Effector memory CD8-positive, alpha-beta T cell (primary cell): ENCODE data around the gene PGM2.

ENCODE experiments used
- ATAC-seq: fragments of 150-1000 bp; cut with Tn5 transposase; replicated peaks from 2 replicates; pipeline ENCODE4 v1.10.0; 2021; ENCODE audit warnings: mild to moderate bottlenecking, moderate library complexity
- DNase-seq, 3 experiments: peaks; one replicate each; pipeline ENCODE4 v3.0.0; 2021
- H3K27ac Mint-ChIP-seq, 2 donors: one replicate each; pipeline ENCODE4 v1.8.0; 2022; ENCODE audit warnings: mild to moderate bottlenecking in 2 of 2, mixed read lengths in 2 of 2, moderate library complexity in 2 of 2
- H3K27me3 Mint-ChIP-seq, 2 donors: one replicate each; pipeline ENCODE4 v1.8.0; 2022; ENCODE audit warnings: mixed read lengths in 2 of 2
- H3K36me3 Mint-ChIP-seq: one replicate; pipeline ENCODE4 v1.8.0; 2022; ENCODE audit warnings: mild to moderate bottlenecking, moderate library complexity, mixed read lengths; ENCODE audit not compliant: insufficient read depth
- H3K4me1 Mint-ChIP-seq, 2 donors: one replicate each; pipeline ENCODE4 v1.8.0; 2022; ENCODE audit warnings: low read depth in 2 of 2, mixed read lengths in 2 of 2
- H3K4me3 Mint-ChIP-seq, 2 donors: one replicate each; pipeline ENCODE4 v1.8.0; 2022; ENCODE audit warnings: mild to moderate bottlenecking in 2 of 2, mixed read lengths in 2 of 2, moderate library complexity in 2 of 2
- H3K9me3 Mint-ChIP-seq, 2 donors: one replicate each; pipeline ENCODE4 v1.8.0; 2022; ENCODE audit warnings: mixed read lengths in 2 of 2

The PGM2 gene

GRCh38 chr4:37827030-37827685 is 672 bp downstream of the PGM2 start:
- Mint-ChIP-seq H3K4me3 (peak overlapping the region; percentile 92 to 98), H3K36me3 (peaks cover 24% of the 10 kb centered on the region), H3K27ac (peak overlapping the region; percentile 86 to 98), H3K9me3 (no peaks in the 10 kb centered on the region), H3K4me1 (peaks cover 28 to 30% of the 10 kb centered on the region in 2 donors), H3K27me3 (no peaks in the 10 kb centered on the region)
- ATAC-seq (peak; percentile 11), DNase-seq (no peak)

DNA sequence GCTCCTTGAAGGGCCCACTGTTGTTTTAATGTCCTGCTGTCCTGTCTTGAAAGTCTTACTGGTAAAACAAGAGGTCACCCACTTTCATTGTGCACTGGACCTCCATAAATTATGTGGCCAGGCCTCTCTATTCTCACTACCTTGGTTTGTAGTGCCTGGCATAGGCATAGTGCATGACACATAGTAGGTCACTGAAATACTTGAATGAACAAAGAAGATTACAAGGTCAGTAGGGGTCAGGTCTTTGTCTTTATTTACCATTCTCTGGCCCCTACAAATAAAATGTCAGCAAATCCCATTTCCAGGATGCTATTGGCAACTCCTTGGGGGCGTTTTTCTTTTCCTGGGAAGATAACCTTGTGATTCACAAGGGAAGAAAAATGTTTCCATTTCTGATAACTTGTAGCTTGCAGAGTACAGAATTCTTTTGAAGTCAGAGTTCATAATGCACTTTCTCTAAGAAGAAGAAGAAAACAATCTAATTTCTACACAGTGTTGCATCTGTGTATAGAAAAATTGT is 1.4 kb downstream of the PGM2 start:
- H3K4me3 Mint-ChIP-seq, result peak overlapping the region; percentile 92 to 98
- peaks cover 26% of the 10 kb centered on the region for H3K36me3 Mint-ChIP-seq
- no peaks in the 10 kb centered on the region for H3K9me3 Mint-ChIP-seq
- H3K27ac Mint-ChIP-seq, result peak overlapping the region; percentile 86 to 98
- H3K27me3 Mint-ChIP-seq, result no peaks in the 10 kb centered on the region
- peaks cover 28 to 29% of the 10 kb centered on the region in 2 donors for H3K4me1 Mint-ChIP-seq
- no peak for DNase-seq
- ATAC-seq, result no peak

- peaks cover 28 to 29% of the 10 kb centered on the region in 2 donors for H3K4me1 Mint-ChIP-seq
- H3K27me3 Mint-ChIP-seq, result no peaks in the 10 kb centered on the region
- no peak for DNase-seq
- H3K9me3 Mint-ChIP-seq, result no peaks in the 10 kb centered on the region
- peak overlapping the region in 1 of 2 donors; percentile 92 for H3K4me3 Mint-ChIP-seq
- no peak overlapping the region for H3K27ac Mint-ChIP-seq
- peaks cover 31% of the 10 kb centered on the region for H3K36me3 Mint-ChIP-seq
- ATAC-seq, result no peak
Measured at GRCh38 chr4:37828843-37829242, 2.4 kb downstream of the PGM2 start.

GRCh38 chr4:37830640-37831039 is 4.2 kb downstream of the PGM2 start:
- Mint-ChIP-seq H3K4me3 (no peak overlapping the region), H3K27me3 (no peaks in the 10 kb centered on the region), H3K27ac (no peak overlapping the region), H3K4me1 (peaks cover 28 to 29% of the 10 kb centered on the region in 2 donors), H3K9me3 (no peaks in the 10 kb centered on the region), H3K36me3 (peaks cover 37% of the 10 kb centered on the region)
- ATAC-seq (no peak), DNase-seq (no peak)

DNA sequence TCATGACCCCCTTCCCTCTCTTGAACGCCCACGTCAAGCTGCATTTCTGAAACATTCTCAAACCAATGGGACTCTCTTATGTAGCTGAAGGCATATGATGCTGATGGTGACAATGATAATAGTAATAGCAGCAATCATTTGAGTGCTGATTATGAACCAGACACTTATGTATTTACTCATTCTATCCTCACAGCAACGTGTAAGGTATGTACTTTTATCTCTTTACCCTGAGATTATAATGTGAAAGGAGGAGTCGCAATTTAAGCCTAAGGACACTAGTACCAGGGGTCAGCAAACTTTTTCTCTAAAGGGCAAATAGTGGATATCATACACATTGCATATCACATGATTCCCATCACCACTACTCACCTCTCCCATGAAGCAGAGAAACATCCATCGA is 8.5 kb downstream of the PGM2 start:
- Mint-ChIP-seq H3K4me1 (peaks cover 19 to 23% of the 10 kb centered on the region in 2 donors), H3K27ac (peak overlapping the region in 1 of 2 donors; percentile 9), H3K4me3 (no peak overlapping the region), H3K36me3 (peaks cover 31% of the 10 kb centered on the region), H3K9me3 (no peaks in the 10 kb centered on the region), H3K27me3 (no peaks in the 10 kb centered on the region)
- ATAC-seq (no peak), DNase-seq (no peak)

DNA sequence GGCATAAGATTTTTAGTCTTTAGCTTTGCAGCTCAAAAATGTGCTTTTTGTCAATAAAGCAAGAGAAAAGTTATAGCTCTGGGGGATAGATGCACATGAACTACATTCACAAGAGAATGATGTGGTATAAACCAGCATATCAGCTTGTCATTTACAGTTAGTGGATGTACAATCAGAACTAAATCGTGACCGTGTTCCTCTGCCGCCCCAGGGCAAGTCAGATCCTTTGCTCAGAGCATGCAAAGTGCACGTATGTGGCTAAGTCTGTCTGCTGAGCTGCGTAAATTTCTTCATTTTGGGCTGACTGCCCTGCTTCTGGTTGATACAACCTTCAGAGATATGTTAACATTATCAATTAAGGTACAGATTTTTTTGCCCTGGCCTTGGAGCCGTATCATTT is 9.3 kb downstream of the PGM2 start:
- Mint-ChIP-seq H3K9me3 (no peaks in the 10 kb centered on the region), H3K27me3 (no peaks in the 10 kb centered on the region), H3K27ac (peak overlapping the region in 1 of 2 donors; percentile 44), H3K4me1 (peaks cover 15 to 23% of the 10 kb centered on the region in 2 donors), H3K4me3 (no peak overlapping the region), H3K36me3 (peaks cover 31% of the 10 kb centered on the region)
- ATAC-seq, result no peak
- no peak for DNase-seq

- Mint-ChIP-seq H3K4me1 (peaks cover 15 to 23% of the 10 kb centered on the region in 2 donors), H3K36me3 (peaks cover 29% of the 10 kb centered on the region), H3K9me3 (no peaks in the 10 kb centered on the region), H3K4me3 (no peak overlapping the region), H3K27me3 (no peaks in the 10 kb centered on the region), H3K27ac (peak overlapping the region in 1 of 2 donors; percentile 44)
- ATAC-seq (no peak), DNase-seq (no peak)
Measured at GRCh38 chr4:37836274-37836673, 9.8 kb downstream of the PGM2 start.

GRCh38 chr4:37836838-37837440 is 10.5 kb downstream of the PGM2 start:
- Mint-ChIP-seq H3K4me1 (peaks cover 15 to 23% of the 10 kb centered on the region in 2 donors), H3K27me3 (no peaks in the 10 kb centered on the region), H3K27ac (peak overlapping the region in 1 of 2 donors; percentile 80), H3K4me3 (peak overlapping the region in 1 of 2 donors; percentile 23), H3K36me3 (peaks cover 30% of the 10 kb centered on the region), H3K9me3 (no peaks in the 10 kb centered on the region)
- ATAC-seq (no peak), DNase-seq (no peak)

DNA sequence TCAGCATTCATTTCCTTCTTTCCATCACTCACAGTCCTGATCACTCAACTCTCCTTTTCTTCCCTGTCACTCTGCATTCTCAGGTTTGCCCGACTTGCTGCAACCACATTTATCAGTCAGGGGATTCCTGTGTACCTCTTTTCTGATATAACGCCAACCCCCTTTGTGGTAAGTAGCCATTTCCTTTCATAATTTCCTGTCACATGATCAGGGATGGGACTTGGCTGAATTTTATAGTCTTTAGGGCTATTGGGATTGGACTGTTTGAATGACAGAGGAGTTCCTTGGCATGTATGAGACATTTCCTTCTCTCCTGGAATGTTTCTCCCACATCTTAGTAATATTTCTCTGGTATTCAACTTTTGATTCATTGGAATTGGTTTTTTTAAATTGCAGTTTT is 11.0 kb downstream of the PGM2 start:
- H3K36me3 Mint-ChIP-seq, result peaks cover 28% of the 10 kb centered on the region
- peak overlapping the region in 1 of 2 donors; percentile 23 for H3K4me3 Mint-ChIP-seq
- no peaks in the 10 kb centered on the region for H3K9me3 Mint-ChIP-seq
- peak overlapping the region in 1 of 2 donors; percentile 80 for H3K27ac Mint-ChIP-seq
- ATAC-seq, result peak; percentile 45
- H3K27me3 Mint-ChIP-seq, result no peaks in the 10 kb centered on the region
- no peak for DNase-seq
- peaks cover 15 to 23% of the 10 kb centered on the region in 2 donors for H3K4me1 Mint-ChIP-seq

- ATAC-seq (no peak), DNase-seq (no peak)
- peaks cover 15 to 23% of the 10 kb centered on the region in 2 donors for H3K4me1 Mint-ChIP-seq
- H3K9me3 Mint-ChIP-seq, result no peaks in the 10 kb centered on the region
- H3K27me3 Mint-ChIP-seq, result no peaks in the 10 kb centered on the region
- no peak overlapping the region for H3K4me3 Mint-ChIP-seq
- H3K36me3 Mint-ChIP-seq, result peaks cover 36% of the 10 kb centered on the region
- H3K27ac Mint-ChIP-seq, result no peak overlapping the region
Measured at GRCh38 chr4:37839426-37839825, 12.9 kb downstream of the PGM2 start.

DNA sequence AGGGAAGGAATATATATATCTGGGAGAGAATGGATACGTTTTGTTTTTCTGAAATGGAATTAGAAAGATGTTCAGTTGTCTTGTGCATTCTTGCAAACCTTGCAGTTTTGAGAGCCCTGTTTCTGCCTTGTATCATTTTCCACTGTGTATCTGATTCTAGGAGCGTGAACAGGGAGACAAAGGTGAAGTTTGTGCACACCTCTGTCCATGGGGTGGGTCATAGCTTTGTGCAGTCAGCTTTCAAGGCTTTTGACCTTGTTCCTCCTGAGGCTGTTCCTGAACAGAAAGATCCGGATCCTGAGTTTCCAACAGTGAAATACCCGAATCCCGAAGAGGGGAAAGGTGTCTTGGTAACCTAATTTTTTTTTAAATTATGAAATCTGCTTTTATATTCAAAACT is 17.7 kb downstream of the PGM2 start:
- Mint-ChIP-seq H3K4me1 (no peaks in the 10 kb centered on the region), H3K27ac (no peak overlapping the region), H3K36me3 (peaks cover 60% of the 10 kb centered on the region), H3K9me3 (no peaks in the 10 kb centered on the region), H3K27me3 (no peaks in the 10 kb centered on the region), H3K4me3 (no peak overlapping the region)
- DNase-seq (no peak), ATAC-seq (no peak)

GRCh38 chr4:37845201-37845600 is 18.7 kb downstream of the PGM2 start:
- H3K4me3 Mint-ChIP-seq, result no peak overlapping the region
- peaks cover 57% of the 10 kb centered on the region for H3K36me3 Mint-ChIP-seq
- no peak for DNase-seq
- no peaks in the 10 kb centered on the region for H3K27me3 Mint-ChIP-seq
- no peaks in the 10 kb centered on the region for H3K4me1 Mint-ChIP-seq
- H3K27ac Mint-ChIP-seq, result no peak overlapping the region
- H3K9me3 Mint-ChIP-seq, result no peaks in the 10 kb centered on the region
- no peak for ATAC-seq

DNA sequence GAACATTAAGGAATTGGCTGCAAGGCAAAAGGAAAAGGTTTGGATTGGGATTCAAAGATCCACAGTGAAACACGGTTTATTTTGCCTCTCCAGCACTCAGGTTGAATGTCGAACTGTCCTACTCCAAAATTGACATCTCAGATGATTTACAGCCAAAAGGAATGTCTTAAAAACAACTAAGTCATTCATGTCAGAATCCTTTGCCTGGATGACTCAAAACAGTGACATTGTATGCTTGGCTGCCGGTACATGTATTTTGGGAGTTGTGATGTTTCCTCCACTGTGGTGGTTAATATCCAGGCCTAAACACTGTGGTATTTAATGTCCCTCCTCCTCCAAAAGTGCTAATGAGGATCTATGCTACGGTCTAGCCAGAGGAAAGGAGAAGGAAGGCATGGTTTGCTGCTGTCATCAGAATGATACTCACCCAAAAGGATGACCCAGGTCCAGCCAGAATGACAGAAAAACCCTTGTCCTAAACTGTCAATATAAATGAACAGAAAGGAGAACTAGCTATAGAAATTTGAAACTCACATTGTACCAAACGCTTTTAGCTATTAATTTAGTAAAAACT is 20.9 kb downstream of the PGM2 start:
- H3K36me3 Mint-ChIP-seq, result peaks cover 60% of the 10 kb centered on the region
- no peak overlapping the region for H3K4me3 Mint-ChIP-seq
- no peaks in the 10 kb centered on the region for H3K4me1 Mint-ChIP-seq
- DNase-seq (no peak), ATAC-seq (no peak)
- peak overlapping the region in 1 of 2 donors; percentile 49 for H3K27ac Mint-ChIP-seq
- H3K9me3 Mint-ChIP-seq, result no peaks in the 10 kb centered on the region
- no peaks in the 10 kb centered on the region for H3K27me3 Mint-ChIP-seq

DNA sequence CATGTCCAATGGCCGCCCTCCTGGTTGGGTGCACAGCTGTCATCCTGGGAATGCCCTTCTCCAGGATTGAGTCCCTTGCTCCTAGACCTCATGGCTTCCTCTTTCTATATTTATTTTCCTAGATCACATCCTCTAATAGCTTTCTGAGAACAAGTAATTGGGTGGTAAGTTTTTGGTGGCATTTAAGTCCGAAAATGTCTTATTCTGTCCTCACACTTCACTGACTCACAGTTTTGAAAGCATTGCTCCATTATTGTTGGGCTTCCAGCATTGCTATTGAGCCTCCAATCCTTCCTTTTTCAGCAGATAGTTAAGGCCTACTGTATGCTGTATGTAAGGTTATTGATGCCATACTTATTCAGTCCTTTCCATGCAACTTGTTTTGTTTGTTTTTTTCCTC is 25.9 kb downstream of the PGM2 start:
- Mint-ChIP-seq H3K27me3 (no peaks in the 10 kb centered on the region), H3K4me1 (no peaks in the 10 kb centered on the region), H3K4me3 (no peak overlapping the region), H3K36me3 (peaks cover 54% of the 10 kb centered on the region), H3K27ac (no peak overlapping the region), H3K9me3 (no peaks in the 10 kb centered on the region)
- DNase-seq (no peak), ATAC-seq (no peak)
